T-helper 1 cell treated with Interleukin-12 subunit alpha and Interleukin-12 subunit beta and Interleukin-4 antibody, amounts not matched to agents 30 μg/mL and 1 μg/mL, for 36 hours (primary cell): Measurements from ENCODE around the gene APOF.

ENCODE experiments used
- H3K27ac Mint-ChIP-seq: one replicate; pipeline ENCODE4 v1.8.0; 2021; ENCODE audit warnings: mild to moderate bottlenecking, mixed read lengths
- H3K27me3 Mint-ChIP-seq: one replicate; pipeline ENCODE4 v1.8.0; 2021; ENCODE audit warnings: low read depth, mixed read lengths
- H3K36me3 Mint-ChIP-seq: one replicate; pipeline ENCODE4 v1.8.0; 2021; ENCODE audit warnings: low read depth, mixed read lengths
- H3K4me1 Mint-ChIP-seq: one replicate; pipeline ENCODE4 v1.8.0; 2021; ENCODE audit warnings: low read depth, mixed read lengths
- H3K4me3 Mint-ChIP-seq: one replicate; pipeline ENCODE4 v1.8.0; 2021; ENCODE audit warnings: mild to moderate bottlenecking, moderate library complexity, mixed read lengths
- H3K9me3 Mint-ChIP-seq: one replicate; pipeline ENCODE4 v1.8.0; 2021; ENCODE audit warnings: mixed read lengths

Gene APOF

DNA sequence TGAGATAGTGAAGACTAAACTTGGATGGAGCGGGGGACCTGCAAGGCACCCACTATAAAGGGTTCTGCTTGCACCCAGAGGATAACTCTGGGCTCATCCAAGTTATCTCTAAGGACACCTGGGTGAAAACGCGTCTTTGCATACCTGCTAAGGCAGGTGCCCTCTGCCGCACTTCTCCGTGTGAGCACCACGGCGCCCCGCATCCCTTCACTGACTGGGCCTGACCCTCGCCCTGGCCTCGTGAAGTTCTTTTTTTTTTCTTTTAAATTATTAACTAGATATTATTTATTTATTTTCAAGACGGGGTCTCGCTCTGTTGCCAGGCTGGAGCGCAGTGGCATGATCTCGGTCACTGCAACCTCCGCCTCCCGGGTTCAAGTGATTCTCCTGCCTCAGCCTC lies 20.0 kb upstream of the APOF start:
- Mint-ChIP-seq H3K36me3 (no peaks in the 10 kb centered on the region), H3K4me3 (no peak overlapping the region), H3K27ac (no peak overlapping the region), H3K9me3 (no peaks in the 10 kb centered on the region), H3K4me1 (no peaks in the 10 kb centered on the region), H3K27me3 (peaks cover 4% of the 10 kb centered on the region)

DNA sequence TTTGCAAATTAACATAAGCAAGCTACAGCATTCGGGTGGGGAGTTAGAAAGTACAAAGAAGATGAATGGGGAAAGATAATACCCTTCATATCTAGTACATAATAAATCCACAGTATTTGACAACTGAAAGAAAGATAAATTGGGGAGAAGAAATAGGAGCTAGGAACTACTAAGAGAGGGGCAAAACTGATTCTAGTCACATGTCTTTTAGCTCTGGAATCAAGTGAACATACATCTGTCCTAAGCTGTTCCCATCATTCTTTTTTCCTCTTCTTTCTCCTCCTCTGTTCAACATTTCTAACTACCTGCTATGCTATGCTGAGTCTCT lies 15.3 kb upstream of the APOF start:
- H3K27me3 Mint-ChIP-seq, result peaks cover 7% of the 10 kb centered on the region
- H3K27ac Mint-ChIP-seq, result no peak overlapping the region
- no peaks in the 10 kb centered on the region for H3K4me1 Mint-ChIP-seq
- H3K36me3 Mint-ChIP-seq, result no peaks in the 10 kb centered on the region
- no peak overlapping the region for H3K4me3 Mint-ChIP-seq
- no peaks in the 10 kb centered on the region for H3K9me3 Mint-ChIP-seq

DNA sequence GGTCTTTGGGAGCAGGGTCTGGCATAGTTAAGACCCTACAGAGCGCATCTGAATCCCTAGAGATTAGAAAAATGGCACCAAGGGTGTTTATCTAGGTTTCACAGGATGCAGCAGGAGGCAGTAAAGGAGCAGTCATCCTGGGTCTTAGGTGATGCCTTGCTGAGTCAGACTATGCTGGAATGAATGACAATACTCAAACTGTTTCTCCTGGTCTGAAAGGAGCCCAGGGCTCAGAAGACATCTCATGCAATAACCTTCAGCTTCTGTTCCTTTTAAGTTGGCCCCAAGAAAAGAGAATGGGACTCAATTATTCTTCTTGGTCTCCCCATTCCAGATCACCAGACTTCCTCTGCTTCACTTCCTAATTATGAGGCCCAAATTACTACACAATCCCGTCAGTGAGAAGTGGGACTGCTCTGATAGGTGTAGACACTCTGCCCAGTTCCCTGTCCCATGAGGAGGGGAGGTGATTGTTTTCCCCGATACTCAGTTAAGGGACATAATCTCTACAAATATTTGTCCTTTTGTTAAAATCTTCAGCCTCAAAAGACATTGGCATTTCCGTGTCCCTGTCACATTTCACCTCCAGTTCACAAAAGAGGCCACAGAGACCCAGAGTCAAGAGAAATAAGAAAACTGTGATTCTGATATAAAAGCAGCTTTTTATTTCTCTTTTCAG lies 14.8 kb upstream of the APOF start:
- Mint-ChIP-seq H3K9me3 (no peaks in the 10 kb centered on the region), H3K27me3 (peaks cover 7% of the 10 kb centered on the region), H3K4me1 (no peaks in the 10 kb centered on the region), H3K4me3 (no peak overlapping the region), H3K27ac (no peak overlapping the region), H3K36me3 (no peaks in the 10 kb centered on the region)

DNA sequence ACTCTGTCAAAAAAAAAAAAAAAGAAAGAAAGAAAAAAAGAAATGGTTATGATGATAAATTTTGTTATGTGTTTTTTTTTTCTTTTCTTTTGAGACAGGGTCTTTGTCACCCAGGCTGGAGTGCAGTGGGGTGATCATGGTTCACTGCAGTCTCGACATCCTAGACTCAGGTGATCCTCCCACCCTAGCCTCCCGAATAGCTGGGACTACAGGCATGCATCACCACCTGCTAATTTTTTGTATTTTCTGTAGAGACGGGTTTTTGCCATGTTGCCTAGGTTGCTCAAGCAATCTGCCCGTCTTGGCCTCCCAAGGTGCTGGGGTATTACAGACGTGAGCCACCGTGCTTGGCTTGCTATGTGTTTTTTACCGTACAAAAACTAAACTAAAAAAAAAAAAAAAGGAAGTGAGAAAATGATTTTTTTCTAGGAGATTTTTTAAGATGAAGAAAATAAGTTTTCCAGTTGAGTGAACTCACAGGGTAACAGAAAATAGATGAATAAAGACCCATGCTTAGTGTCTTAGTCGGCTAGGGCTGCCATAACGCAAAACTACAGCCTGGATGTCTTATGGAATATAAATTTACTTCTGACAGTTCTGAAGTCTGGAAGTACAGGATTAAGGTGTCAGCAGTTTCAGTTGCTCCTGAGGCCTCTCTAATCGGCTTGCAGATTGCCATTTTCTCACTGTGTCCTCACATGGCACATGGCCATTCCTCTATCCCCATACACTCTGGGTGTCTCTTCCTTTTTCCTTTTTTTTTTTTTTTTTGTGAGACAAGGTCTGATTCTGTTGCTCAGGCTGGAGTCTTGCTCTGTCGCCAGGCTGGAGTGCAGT lies 13.2 kb upstream of the APOF start:
- Mint-ChIP-seq H3K4me1 (no peaks in the 10 kb centered on the region), H3K27me3 (peaks cover 10% of the 10 kb centered on the region), H3K9me3 (no peaks in the 10 kb centered on the region), H3K27ac (no peak overlapping the region), H3K4me3 (no peak overlapping the region), H3K36me3 (no peaks in the 10 kb centered on the region)

DNA sequence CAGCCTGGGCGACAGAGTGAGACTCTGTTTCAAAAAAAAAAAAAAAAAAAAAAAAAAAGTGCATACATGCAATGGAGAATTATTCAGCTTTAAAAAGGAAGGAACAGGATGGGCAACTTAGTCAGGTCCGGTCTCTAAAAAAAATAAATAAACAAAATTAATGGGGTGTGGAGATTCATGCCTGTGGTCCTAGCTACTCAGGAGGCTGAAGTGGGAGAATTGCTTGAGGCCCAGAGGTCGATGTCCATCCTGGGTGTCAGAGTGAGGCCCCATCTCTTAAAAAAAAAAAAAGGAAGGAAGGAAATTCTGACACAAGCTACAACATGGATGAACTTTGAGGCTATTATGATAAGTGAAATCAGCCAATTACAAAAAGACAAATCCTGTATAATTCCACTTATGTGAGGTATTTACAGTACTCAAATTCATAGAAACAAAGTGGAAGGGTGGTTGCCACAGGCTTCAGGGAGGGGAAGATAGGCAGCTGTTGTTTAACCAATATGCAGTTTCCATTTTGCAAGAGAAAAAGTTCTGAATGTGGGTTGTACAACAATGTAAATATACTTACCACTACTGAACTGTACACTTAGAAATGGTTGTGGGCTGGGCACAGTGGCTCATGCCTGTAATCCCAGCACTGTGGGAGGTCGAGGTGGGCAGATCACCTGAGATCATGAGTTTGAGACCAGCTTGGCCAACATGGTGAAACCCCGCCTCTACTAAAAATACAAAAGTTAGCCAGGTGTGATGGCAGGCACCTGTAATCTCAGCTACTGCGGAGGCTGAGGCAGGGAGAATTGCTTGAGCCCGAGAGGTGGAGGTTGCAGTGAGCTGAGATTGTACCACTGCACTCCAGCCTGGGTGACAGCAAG lies 12.3 kb upstream of the APOF start:
- Mint-ChIP-seq H3K4me3 (no peak overlapping the region), H3K27me3 (peaks cover 12% of the 10 kb centered on the region), H3K36me3 (no peaks in the 10 kb centered on the region), H3K9me3 (no peaks in the 10 kb centered on the region), H3K27ac (no peak overlapping the region), H3K4me1 (no peaks in the 10 kb centered on the region)

DNA sequence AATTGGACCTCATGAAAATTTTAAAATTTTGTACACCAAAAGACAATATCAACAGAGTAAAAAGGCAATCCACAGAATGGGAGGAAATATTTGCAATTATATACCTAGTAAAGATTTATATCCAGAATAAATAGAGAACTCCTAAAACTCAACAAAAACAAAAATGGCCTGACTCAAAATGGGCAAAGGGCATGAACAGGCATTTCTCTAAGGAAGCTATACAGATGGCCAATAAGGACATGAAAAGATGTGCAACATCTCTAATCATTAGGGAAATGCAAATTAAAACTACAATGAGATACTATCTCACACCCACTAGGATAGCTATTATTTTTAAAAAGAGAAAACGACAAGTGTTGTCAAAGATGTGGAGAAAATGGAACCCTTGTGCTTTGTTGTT lies 10.9 kb upstream of the APOF start:
- no peaks in the 10 kb centered on the region for H3K4me1 Mint-ChIP-seq
- no peaks in the 10 kb centered on the region for H3K9me3 Mint-ChIP-seq
- H3K4me3 Mint-ChIP-seq, result no peak overlapping the region
- H3K27ac Mint-ChIP-seq, result no peak overlapping the region
- no peaks in the 10 kb centered on the region for H3K36me3 Mint-ChIP-seq
- peaks cover 16% of the 10 kb centered on the region for H3K27me3 Mint-ChIP-seq

DNA sequence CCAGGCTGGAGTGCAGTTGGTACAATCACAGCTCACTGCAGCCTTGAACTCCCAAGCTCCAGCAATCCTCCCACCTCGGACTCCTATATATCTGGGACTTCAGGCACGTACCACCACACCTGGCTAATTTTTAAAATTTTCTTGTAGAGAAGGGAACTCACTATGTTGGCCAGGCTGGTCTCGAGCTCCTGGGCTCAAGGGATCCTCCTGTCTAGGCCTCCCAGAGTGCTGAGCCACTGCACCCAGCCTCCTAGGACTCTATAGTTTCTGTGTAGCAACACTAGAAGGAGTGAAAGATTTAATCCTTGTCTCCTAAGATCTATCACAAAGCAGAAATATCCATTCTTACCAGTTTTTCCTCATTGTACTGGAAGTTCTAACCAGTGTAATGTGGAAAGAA lies 4.3 kb upstream of the APOF start:
- no peak overlapping the region for H3K27ac Mint-ChIP-seq
- peaks cover 13% of the 10 kb centered on the region for H3K27me3 Mint-ChIP-seq
- no peaks in the 10 kb centered on the region for H3K4me1 Mint-ChIP-seq
- no peaks in the 10 kb centered on the region for H3K9me3 Mint-ChIP-seq
- no peak overlapping the region for H3K4me3 Mint-ChIP-seq
- H3K36me3 Mint-ChIP-seq, result no peaks in the 10 kb centered on the region

DNA sequence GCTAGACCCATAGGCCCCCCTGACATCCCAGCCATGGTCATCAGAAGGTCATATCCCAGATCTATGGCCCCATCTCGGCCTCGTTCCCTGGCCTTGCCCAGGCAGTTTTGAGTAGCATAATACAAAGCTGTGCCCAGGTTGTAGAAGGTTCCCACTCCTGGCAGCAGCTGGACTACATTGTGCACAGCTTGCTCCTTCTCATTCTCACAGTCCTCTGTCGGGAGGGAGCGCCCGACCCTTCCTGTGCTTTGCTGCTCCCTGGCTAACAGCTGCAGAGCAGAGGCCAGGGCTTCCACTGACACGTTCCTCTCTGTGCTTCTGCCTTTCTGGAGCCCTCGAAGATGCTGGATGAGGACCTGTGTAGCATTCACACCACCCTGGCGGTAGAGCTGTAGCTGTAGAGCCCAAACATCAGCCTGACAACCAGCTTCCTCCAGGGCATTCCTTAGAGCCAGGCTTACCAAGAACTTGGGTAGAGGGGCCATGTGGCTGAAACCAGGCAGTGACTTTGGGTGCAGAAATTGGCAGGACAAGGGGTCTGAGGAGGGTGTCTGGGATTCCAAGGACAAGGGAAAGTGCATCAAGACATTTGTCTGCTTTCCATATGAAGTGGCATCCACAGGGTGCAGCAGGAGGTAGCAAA lies 1.0 kb downstream of the APOF start:
- Mint-ChIP-seq H3K4me1 (peaks cover 15% of the 10 kb centered on the region), H3K27me3 (no peaks in the 10 kb centered on the region), H3K27ac (peak overlapping the region; percentile 97), H3K9me3 (no peaks in the 10 kb centered on the region), H3K4me3 (peak overlapping the region; percentile 95), H3K36me3 (peaks cover 8% of the 10 kb centered on the region)

DNA sequence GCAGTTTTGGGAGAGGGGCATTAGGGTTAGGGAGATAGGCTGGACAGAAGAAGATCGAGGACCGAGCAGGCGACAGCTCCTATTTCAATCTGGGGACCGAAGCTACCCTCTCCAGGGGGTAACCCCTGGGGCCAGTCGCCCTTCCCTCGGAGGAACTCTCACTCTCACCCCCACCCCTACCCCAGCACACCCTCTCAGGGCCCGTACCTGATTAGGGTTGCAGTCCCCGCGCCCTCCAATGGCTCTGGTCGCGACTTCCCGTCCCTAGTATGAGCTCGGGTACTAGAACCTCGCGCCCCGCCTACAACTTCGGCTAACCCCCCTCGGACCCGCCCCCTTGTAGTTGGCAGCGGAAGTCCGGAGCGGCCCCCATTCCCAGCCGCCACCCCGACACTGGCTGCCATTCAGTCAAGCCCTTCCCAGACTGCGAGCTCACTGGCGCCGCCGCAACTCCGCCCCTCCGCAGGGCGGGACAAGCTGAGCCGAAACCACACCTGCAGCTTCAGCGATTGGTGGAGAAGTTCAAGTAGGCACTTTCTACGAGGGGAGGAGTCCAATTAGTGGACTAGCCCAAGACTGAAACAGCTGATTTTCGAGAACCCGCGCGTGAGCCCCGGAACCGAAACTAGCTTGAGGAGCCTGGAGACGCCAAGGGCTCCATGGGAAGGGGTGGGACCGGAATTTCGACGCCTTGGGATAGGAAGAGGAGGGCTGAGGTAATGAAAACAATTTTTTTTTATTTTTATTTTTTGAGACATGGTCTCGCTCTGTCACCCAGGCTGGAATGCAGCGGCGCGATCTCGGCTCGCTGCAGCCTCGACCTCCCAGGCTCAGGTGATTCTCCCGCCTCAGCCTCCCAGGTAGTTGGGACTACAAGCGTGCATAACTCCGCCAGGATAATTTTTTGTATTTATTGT lies 2.5 kb downstream of the APOF start, which contains the start of gene STAT2:
TSS of gene STAT2 (minus strand) at position 257 of the 917 bp plus-strand sequence. CDS start 3,536 bp downstream, outside the sequence.
- H3K9me3 Mint-ChIP-seq, result no peaks in the 10 kb centered on the region
- no peaks in the 10 kb centered on the region for H3K27me3 Mint-ChIP-seq
- H3K36me3 Mint-ChIP-seq, result peaks cover 17% of the 10 kb centered on the region
- peak within 1 kb of the TSS; percentile 95 for H3K4me3 Mint-ChIP-seq
- peaks cover 18% of the 10 kb centered on the region for H3K4me1 Mint-ChIP-seq
- H3K27ac Mint-ChIP-seq, result peak within 1 kb of the TSS; percentile 97

DNA sequence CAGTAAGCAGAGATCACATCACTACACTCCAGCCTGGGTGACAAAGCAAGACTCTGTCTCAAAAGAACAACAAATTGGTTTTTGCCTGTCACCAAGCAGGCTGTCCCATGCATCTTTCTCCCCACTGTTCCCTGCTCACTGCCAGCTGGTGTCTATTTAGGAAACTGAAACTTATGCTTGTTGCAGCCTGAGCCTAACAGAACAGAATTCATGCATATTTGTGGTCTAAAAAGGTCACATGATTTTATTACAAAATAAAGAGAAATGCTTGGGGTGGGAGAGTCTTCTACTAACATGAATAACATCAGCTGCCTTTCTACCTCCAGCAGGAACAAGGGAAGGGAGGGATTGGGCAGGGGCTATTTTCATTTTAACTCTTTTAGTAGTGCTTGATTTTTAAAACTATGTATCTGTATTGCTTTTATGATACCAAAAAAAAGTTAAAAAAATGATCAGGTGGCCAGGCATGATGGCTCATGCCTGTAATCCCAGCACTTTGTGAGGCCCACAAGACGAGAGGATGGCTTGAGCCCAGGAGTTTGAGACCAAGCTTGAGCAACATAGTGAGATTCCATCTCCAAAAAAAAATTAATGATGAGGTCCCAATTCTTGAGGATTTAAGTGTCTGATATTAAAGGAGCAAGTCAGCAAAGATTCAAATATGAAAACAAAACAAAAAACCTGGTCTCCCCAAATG lies 3.7 kb downstream of the APOF start:
- Mint-ChIP-seq H3K36me3 (peaks cover 28% of the 10 kb centered on the region), H3K4me1 (peaks cover 18% of the 10 kb centered on the region)

DNA sequence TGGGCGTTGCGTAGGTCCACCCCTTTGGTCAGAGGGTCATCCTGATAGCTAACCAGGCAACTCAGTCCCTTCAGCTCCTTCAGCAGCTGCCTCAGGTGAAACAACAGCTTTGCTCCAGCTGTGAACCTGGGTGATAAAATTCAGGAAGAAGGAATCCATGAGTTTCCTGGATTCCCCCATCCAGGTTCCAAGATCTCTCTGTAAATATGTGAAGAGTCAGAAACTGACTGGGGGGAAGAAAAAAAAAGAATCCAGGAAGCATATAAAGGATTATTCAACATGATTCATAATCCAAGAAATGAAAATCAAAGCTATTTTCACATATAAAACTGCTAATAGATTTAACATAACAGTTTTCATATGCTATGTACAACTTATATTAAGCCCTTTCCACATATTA lies 11.3 kb downstream of the APOF start:
- H3K27ac Mint-ChIP-seq, result no peak overlapping the region
- H3K27me3 Mint-ChIP-seq, result no peaks in the 10 kb centered on the region
- H3K4me1 Mint-ChIP-seq, result peaks cover 7% of the 10 kb centered on the region
- no peak overlapping the region for H3K4me3 Mint-ChIP-seq
- H3K9me3 Mint-ChIP-seq, result no peaks in the 10 kb centered on the region
- peaks cover 58% of the 10 kb centered on the region for H3K36me3 Mint-ChIP-seq

More for the DNA sequence above, 3.7 kb downstream of the APOF start:
- H3K27ac Mint-ChIP-seq, result peak overlapping the region; percentile 97
- peak overlapping the region; percentile 95 for H3K4me3 Mint-ChIP-seq
- H3K27me3 Mint-ChIP-seq, result no peaks in the 10 kb centered on the region
- H3K9me3 Mint-ChIP-seq, result no peaks in the 10 kb centered on the region

DNA sequence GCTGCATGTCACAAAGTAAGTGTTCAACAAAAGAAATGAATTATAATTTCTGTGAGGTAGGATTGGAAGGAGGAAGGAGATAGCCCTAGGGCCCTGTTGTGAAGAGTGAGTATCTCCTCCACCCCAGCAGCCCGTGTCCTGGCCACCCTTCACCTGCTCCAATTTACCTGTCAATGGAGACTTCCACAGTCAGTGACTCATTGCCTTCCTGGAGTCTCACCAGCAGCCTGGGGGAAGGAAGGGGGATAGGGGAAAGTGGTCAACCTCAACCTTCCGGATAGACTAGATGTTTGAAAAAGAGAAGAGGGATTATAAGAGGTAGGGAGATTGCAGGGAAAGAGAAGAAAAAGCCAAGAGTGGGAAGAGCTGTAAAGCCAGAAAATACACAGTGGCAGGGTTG lies 12.0 kb downstream of the APOF start:
- Mint-ChIP-seq H3K36me3 (peaks cover 58% of the 10 kb centered on the region), H3K4me1 (peaks cover 4% of the 10 kb centered on the region), H3K4me3 (no peak overlapping the region), H3K27me3 (no peaks in the 10 kb centered on the region), H3K27ac (no peak overlapping the region), H3K9me3 (no peaks in the 10 kb centered on the region)

DNA sequence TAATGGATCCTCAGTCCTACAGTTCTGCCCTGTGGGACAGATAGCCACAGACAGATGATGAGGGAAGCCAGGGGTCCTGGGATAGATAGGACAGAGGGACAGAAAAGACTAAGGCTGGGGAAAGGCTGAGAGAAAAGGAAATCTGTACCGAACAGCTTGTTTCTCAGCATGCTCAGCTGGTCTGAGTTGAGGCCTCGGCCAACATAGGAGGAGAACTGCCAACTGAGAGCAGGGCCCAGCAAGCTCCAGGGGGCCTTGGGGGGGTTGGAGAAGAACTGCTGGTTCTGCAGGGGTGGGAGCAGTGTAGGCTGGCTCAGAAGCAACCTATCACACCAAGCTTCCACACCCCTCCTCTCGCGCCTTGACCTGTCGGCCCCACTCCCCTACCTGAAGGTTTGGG lies 13.9 kb downstream of the APOF start:
- Mint-ChIP-seq H3K9me3 (no peaks in the 10 kb centered on the region), H3K27ac (no peak overlapping the region), H3K4me1 (peaks cover 4% of the 10 kb centered on the region), H3K36me3 (peaks cover 51% of the 10 kb centered on the region), H3K4me3 (no peak overlapping the region), H3K27me3 (no peaks in the 10 kb centered on the region)
